NCI-H2171 treated with DMSO at 0.1 percent for 48 hours (cell line): Measurements from ENCODE around the gene ATP6V1G1.
"Not testable (repeated sequence)": the region's sequence is repeated elsewhere in the genome, so short reads cannot be mapped to it uniquely, and the experiment has no call there.

Experiments used
- DNase-seq: peaks from one replicate; lab custom pipeline; 2025; lab: John Stamatoyannopoulos, UW

The ATP6V1G1 gene

DNA sequence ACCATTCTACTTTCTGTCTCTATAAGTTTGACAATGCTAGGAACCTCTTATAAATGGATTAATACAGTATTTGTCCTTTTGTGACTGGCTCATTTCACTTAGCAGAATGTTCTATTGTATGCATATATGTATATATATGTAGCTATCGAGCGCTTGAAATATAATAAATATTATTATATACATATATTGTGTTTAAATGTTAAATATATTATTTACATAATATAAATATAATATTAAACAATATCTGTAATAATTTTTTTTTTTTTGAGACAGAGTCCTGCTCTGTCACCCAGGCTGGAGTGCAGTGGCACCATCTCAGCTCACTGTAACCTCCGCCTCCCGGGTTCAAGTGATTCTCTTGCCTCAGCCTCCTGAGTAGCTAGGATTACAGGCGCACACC lies 9.4 kb upstream of the ATP6V1G1 start:
- DNase-seq, result not testable (repeated sequence)

GRCh38 chr9:114580609-114581193 lies 6.9 kb upstream of the ATP6V1G1 start:
- no peak for DNase-seq

- DNase-seq, result no peak
Measured at GRCh38 chr9:114583371-114584155, 4.0 kb upstream of the ATP6V1G1 start.

GRCh38 chr9:114588210-114588609 lies 641 bp downstream of the ATP6V1G1 start:
- DNase-seq, result no peak

- DNase-seq, result no peak
Measured at GRCh38 chr9:114588651-114589526, 1.3 kb downstream of the ATP6V1G1 start.

GRCh38 chr9:114590328-114590727 lies 2.8 kb downstream of the ATP6V1G1 start:
- DNase-seq, result no peak

GRCh38 chr9:114591291-114591787 lies 3.8 kb downstream of the ATP6V1G1 start:
- no peak for DNase-seq

DNA sequence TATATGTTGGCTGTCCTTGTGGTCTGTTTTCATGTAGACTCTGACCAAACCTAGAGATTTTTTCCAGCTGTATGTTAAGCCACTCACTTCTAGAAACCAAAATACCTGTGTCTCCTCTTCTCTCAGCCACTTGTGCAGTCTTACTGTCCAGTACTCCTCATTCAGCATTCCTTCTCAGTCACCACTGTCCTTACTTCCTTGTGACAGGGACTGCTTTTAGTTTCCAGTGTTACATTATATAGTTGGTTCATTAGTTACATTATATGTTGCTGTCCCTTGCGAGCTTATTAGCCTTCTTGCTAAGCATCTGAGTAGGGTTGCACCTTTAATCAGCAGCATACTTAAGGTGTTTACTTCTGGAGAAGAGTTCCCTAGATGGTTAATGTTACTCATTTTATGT lies 4.3 kb downstream of the ATP6V1G1 start:
- no peak for DNase-seq

DNA sequence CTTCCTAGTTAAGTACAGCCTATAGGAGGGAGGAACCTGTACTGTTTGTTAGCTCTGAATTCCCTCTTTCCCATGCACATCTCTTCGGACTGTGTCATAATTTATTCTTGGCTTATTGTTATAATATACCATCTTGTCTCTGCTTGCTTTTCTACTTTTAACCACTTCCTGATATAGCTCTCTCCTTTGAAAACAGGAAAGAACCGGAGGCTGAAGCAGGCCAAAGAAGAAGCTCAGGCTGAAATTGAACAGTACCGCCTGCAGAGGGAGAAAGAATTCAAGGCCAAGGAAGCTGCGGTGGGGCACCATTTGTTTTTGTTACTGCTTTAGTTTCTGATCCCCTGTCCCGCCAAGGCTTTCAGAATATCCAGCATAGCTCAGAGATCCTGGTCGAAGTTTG lies 4.8 kb downstream of the ATP6V1G1 start:
- no peak for DNase-seq

GRCh38 chr9:114594136-114594535 lies 6.6 kb downstream of the ATP6V1G1 start:
- no peak for DNase-seq

- not testable (repeated sequence) for DNase-seq
Measured at GRCh38 chr9:114600502-114601248, 13.1 kb downstream of the ATP6V1G1 start.

- not testable (repeated sequence) for DNase-seq
Measured at GRCh38 chr9:114601787-114602186, 14.2 kb downstream of the ATP6V1G1 start.

DNA sequence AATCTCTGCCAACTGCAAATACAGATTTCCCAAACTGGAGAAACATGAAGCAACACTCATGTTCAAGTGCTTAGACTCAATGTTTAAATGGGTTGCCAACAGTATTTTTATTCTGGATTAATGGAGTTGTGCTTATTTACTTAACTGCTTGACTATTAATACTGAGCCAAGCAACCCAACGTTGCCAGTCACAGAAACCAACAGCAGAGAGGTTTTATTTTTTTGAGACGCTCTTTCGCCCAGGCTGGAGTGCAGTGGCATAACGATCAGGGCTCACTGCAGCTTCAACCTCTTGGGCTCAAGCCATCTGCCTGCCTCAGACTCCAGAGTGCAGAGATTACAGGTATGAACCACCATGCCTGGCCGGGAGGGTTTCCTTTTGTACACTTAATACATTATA lies 15.1 kb downstream of the ATP6V1G1 start:
- no peak for DNase-seq

- DNase-seq, result no peak
Measured at GRCh38 chr9:114603248-114603647, 15.7 kb downstream of the ATP6V1G1 start.

- DNase-seq, result no peak
Measured at GRCh38 chr9:114604989-114605388, 17.4 kb downstream of the ATP6V1G1 start.

- DNase-seq, result no peak
Measured at GRCh38 chr9:114606068-114606467, 18.5 kb downstream of the ATP6V1G1 start.

- DNase-seq, result no peak
Measured at GRCh38 chr9:114606597-114607207, 19.1 kb downstream of the ATP6V1G1 start.

- no peak for DNase-seq
Measured at GRCh38 chr9:114607671-114608524, 20.3 kb downstream of the ATP6V1G1 start.

DNA sequence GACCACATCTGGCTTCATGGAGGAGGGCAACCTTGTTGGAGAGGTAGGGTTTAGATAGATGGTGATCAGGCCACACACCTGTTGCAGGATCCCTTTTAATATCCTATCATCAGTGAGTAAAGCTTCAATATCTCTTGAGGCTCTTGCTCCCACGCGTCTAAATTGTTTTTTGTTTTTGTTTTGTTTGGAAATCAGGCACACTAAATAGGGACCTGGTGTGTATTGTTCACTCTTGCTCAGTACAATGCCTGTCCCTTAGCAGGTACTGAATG lies 20.9 kb downstream of the ATP6V1G1 start:
- no peak for DNase-seq

DNA sequence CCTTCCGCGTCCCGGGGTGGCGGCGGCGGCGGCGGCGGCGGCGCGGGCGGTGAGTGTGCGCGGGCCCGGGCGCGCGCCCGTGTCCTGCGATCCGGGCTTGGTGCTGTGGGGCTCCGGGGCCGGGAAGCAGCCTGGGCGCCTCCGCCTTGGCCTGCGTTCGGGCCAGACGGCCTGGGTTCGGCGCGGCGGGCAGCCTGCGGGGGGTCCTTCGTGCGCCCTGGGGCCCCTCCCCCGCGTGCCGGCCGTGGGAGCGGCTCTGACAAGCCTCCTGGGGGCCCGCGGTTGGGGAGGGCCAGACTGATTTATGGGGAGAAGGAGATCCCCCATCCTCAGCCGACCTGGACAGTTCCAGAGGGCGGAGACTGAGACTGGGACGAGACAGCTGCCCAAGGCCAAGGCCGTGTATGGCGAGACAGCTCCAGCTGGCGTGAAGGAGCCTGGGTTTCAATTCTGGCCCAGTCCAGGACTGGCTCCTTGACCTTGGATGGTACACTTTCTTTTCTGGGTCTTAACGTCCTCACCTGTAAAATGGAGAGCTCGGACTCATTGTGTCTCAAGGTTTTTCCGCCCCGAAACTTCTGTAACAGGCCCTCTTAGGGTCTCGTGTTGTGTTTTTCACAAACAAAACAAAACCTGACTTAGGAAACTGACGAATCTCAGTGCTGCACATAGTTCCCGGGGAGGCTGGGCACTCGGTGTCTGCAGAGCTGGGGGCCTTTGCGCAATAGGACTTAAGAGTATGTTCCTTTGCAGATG lies 24.1 kb downstream of the ATP6V1G1 start:
- peak; percentile 59 for DNase-seq
